Posterior vena cava (tissue), 2 donors: ENCODE data around the gene ITGA7. TPM values are rescaled to one million over a fixed set of nuclear protein-coding genes. Genes with fewer than 3 reads are reported as not detected.
"Not testable (repeated sequence)": the region's sequence is repeated elsewhere in the genome, so short reads cannot be mapped to it uniquely, and the experiment has no call there.

Experiments
- DNase-seq: peaks from one replicate; pipeline ENCODE4 v3.0.0-alpha.2; 2020; ENCODE audit warnings: low spot score
- intact Hi-C, 2 donors: fragments of 100-400 bp; cut with DNase I; formaldehyde crosslinking; loops; one replicate each; pipeline versions ENCODE4 v1.14.1 to v1.14.2; 2022 to 2023
- total RNA-seq, 2 donors: library from RNA; stranded (reverse); fragmentation: NEBNext Ultra II Directional; extraction: Animal tissue kit (Norgen Biotek cat#: 25700); gene quantifications; one replicate each; pipeline ENCODE4 v1.2.1, GENCODE V29; 2021
- donor health status: DM: yes; HTN: yes; CAD: no.
- donor health status: DM: yes; HTN: yes; CAD: no.

The ITGA7 gene
- total RNA-seq, 2 donors from 2014 or later, result 497 to 570 TPM

DNA sequence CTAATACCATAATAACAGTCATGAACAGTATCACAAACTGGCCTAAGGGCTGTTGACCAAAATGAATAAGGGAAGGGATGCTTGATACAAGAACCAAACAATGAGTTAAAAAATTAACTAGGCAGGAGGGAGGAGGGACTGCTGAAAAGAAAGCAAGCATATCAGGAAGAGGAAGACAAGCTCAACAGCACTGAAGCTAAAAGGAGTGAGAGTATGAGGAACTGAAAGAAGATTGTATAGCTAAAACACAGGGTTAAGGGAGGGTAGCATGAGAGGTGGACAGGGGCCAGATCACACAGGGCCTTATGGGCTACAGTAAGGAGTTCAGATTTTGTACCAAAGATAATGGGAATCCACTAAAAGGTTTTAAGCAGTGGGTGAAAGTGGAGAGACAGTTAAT lies 34.1 kb downstream of the ITGA7 start:
- DNase-seq, result no peak
- intact Hi-C loops, result no loop called here

- intact Hi-C loops, result no loop called here
- DNase-seq, result peak; percentile 25
Observed at GRCh38 chr12:55671746-55672145, 36.0 kb downstream of the ITGA7 start.

GRCh38 chr12:55670276-55670675 lies 37.4 kb downstream of the ITGA7 start:
- DNase-seq, result peak; percentile 25
- intact Hi-C loops, result no loop called here

- intact Hi-C loops, result no loop called here
- no peak for DNase-seq
Observed at GRCh38 chr12:55666508-55666907, 41.2 kb downstream of the ITGA7 start.

GRCh38 chr12:55664826-55665225 lies 42.9 kb downstream of the ITGA7 start:
- intact Hi-C loops, result no loop called here

DNA sequence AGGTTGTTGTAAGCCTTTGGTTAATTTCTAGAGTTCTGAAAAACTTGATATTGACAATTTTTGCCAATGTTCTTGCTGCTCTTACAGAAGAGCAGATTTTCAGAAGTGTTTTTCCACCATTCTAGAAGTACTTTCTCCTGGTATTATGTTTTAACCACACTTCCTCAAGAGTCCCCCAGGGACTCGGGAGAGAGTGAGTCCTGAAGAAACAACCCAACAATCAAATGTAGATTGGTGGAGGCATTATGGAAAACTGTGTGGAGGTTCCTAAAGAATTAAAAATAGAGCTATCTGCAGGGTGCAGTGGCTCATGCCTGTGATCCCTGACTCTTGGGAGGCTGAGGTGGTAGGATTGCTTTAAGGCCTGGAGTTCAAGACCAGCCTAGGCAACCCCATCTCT lies 44.3 kb downstream of the ITGA7 start:
- no peak for DNase-seq
- intact Hi-C loops, result no loop called here

More at GRCh38 chr12:55664826-55665225, 42.9 kb downstream of the ITGA7 start:
- peak; percentile 61 for DNase-seq

DNA sequence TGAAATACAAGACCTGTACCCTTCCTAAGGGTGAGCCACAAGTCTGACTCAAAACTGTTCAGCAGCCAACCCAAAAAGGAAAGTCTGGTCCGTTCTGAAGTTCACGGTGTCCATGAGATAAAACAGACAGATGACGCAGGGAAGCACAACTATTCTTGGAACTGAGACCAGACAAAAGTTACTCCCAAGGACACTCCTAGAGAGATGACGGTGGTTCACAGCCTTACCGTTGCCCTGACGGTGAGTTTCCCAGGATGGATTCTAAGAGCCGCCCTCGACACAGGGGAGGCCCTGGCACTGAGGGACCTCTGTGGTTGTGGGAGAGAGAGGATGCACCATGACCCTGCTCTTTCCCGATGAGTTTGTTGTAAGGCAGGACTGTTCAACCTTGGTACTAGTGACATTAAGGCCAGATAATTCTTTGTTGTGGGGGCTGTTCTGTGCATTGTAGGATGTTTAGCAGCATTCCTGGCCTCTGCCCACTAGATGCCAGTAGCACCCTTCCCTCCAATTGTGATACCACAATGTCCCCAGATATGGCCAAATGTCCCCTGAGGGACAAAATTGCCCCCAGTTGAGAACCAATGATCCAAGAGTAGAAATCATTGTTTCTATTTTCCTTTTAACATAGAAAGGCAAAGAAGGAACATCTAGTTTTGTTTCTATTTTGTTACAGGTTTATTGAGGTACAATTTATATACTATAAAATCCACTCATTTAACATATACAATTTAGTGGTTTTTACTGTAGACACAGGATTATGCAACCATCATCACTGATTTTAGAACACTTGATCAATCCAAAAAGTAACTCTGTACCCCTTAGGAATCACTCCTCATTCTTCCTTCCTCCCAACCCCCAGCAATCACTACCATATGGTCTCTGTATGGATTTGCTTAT lies 48.0 kb downstream of the ITGA7 start:
- intact Hi-C loops, result no loop called here
- DNase-seq, result no peak

DNA sequence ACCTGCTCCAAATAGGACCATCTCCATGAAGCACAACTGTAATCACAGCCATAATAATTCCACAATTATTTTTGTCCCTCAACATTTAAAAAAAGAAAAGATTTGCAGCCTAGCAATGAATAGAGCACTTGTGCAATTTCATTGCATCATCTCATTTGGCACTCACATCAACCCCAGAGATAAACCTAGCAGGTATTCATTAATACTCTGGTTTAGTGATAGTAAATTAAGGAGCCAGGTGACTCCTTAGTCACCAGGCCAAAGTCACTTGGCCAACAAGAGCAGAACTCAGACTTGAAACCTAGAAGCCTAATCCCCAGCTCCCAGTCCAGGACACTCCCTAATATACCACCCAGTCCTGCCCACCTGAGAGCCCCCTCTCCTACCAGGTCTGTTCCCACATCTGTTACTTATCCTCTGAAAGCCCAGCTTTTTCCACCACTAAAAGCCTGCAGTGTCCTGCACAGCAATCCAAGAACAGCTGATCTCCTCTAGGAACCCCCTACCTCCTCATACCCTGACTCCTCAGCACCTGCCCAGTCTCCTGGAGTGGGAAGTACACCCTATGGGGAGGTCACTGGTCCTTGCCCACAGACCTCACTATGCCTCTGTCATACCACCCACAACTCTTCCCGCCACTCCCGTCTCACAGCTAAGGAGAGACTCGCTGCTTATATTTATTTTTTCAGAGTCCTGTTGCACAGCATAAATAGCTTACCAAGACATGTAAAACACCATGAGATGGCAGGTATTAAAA lies 48.9 kb downstream of the ITGA7 start:
- intact Hi-C loops, result no loop called here
- DNase-seq, result no peak

DNA sequence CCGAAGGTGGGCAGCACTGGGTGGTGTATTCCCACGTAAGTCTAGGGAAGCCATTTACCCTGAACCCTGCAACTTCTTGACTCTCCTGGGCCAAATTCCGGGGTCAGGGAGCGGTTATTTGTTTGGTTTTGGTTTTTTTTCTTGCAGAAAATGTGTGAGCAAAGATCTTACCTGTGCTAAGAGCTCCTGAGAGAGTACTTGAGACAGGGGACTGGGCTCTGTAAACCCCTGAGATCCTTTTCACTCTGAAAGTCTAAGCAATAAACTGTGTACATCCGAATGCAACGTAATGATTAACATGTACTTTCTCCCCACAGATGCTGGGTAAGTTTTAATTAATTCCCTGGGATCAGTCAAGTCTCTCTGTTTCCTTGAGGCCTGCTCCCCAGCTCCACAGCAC lies 49.5 kb downstream of the ITGA7 start:
- no peak for DNase-seq
- intact Hi-C loops, result no loop called here

DNA sequence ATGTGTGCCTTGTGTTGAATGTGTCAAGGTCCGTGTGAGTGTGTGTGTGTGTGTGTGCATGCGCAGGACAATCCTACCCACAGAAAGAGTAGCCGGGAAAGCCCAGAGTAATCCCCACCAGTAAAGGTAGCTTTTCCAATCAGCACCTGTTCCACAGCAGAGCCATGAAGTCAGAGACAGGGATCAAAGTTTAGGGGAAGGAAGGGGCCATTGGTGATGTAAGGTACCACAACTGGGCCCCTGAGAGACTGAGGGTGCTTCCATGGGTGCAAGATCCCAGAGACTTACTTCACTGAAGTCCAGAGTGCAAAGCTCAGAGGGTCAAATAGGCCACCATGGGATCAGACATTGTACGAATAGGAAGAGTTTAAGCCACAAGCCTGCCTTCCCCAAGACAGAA lies 50.5 kb downstream of the ITGA7 start:
- intact Hi-C loops, result no loop called here
- DNase-seq, result no peak

DNA sequence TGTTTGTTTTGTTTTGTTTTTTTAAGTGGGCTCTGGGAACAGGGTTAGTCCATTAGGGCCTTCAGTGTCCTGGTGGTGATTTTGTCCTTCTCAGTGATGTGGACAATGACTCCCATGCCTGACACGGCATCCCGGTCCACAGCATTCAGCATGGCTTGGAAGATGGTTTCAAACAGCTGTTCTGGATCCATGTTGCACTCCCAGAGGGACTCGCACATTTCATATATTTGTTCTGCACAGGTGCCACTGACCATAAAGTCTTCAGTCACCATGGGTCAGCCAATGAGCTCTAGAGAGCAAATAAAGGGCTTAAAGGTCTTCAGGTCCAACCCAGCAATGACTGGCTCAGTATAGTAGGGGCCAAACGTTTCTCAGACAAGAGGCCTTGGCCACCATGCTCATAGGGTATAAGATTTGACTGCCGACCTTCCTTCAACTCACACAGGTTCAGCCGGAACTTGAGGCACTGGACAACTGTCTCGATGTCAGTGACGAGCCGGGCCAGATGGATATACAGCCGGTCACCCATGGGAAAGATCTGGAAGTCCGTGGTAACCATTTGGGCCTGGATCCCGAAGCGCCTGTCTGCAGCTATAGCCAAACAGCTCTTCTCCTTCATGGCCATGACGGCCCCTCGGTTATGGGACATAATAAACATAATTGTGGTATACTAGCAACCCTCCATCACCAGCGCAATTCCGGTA lies 53.0 kb downstream of the ITGA7 start:
- intact Hi-C loops, result no loop called here
- no peak for DNase-seq

GRCh38 chr12:55653031-55653430 lies 54.7 kb downstream of the ITGA7 start:
- intact Hi-C loops, result no loop called here
- no peak for DNase-seq

DNA sequence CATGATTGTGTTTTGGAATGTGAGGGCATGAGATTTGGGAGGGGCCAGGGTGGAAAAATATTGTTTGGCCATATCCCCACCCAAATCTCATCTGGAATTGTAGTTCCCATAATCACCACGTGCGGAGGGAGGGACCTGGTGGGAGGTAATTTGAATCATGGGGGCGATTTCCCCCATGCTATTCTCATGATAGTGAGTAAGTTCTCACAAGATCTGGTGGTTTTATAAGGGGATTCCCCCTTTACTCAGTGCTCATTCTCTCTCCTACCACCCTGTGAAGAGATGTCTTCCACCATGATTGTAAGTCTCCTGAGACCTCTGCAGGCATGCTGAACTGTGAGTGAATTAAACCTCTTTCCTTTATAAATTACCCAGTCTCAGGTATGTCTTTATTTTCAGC lies 55.4 kb downstream of the ITGA7 start:
- intact Hi-C loops, result no loop called here
- DNase-seq, result no peak

DNA sequence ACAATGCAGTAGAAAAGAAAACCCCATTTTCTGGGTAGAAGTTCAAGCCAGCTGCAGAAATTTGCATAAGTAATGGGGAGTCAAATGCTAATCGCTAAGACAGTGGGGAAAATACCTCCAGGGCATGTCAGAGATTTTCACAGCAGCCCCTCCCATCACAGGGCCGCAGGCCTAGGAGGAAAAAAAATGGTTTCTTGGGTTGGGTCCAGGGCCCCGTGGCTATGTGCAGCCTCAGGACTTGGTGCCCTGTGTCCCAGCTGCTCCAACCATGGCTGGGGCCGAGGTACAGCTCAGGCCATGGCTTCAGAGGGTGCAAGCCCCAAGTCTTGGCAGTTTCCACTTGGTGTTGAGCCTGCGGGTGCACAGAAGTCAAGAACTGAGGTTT lies 56.4 kb downstream of the ITGA7 start:
- no peak for DNase-seq
- intact Hi-C loops, result no loop called here

DNA sequence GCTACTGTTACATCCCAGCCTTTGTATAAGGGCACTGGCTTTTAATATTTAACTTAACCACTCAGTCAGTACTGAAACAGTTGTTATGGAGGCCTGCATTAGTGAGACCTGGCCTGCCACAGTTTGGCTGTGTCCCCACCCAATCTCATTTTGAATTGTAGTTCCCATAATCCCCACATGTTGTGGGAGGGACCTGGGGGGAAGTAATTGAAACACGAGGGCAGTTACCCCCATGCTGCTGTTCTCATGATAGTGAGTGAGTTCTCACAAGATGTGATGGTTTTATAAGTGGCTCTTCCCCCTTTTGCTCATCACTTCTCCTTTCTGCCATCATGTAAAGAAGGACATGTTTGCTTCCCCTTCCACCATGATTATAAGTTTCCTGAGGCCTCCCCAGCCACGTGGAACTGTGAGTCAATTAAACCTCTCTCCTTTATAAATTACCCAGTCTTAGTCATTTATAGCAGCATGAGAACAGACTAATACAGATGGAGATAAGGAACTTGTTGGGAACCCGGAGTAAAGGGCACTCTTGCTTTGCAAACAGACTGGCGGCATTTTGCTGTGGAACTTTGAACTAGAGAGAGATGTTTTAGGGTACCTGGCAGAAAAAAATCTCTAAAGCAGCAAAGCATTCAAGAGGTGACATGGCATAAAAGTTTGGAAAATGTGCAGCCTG lies 56.9 kb downstream of the ITGA7 start:
- intact Hi-C loops, DNase-seq: not testable (repeated sequence)

DNA sequence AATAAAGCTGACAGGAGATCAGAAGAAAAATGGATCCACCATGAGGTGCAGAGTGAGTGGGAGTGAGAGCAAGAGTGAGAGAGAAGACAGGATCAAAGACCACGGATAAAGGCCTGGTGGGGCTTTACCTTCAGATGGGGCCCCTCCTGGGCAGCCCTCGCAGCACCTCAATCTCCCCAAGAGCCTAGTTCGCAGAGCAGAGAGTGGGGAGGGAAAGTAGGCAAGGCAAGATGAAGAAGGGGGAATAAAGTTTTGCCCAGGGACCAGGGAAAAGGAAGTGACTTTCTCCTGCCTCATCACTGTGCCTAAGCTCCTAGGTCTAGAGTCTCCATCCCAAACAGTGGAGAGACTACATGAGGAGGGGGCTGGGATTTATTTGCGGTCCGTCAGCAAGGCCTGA lies 60.7 kb downstream of the ITGA7 start:
- no peak for DNase-seq
- intact Hi-C loops, result no loop called here

DNA sequence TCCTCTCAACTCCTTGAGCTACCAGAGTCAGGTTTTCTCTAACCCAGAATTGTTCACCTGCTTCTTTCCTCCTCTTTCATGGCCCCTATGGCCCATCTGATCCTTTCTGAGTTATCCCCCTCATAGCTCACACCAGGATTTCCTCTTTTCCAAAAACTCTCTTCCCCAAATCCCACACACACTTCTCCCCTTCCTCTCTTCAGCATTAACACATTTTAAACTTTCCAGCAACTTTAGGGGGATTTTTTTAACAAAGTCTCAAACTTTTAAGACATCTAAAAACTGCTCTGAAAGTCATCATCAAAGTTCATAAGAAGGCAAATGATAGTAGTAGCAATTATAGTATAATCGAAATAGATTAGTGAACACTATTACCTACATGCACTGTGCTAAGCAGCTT lies 63.1 kb downstream of the ITGA7 start:
- intact Hi-C loops, result no loop called here
- no peak for DNase-seq

GRCh38 chr12:55642669-55643068 lies 65.0 kb downstream of the ITGA7 start:
- intact Hi-C loops, result no loop called here
- DNase-seq, result no peak

GRCh38 chr12:55642267-55642666 lies 65.4 kb downstream of the ITGA7 start:
- DNase-seq, result no peak
- intact Hi-C loops, result no loop called here

GRCh38 chr12:55641595-55641994 lies 66.1 kb downstream of the ITGA7 start:
- no peak for DNase-seq
- intact Hi-C loops, result no loop called here
